SU-DHL-6 (cell line): ENCODE data around the gene IPP.

Experiments
- H2AFZ ChIP-seq: fragments of 200-600 bp; sonication (generic); 2 replicates; pipeline ENCODE4 v1.6.1; 2014; ENCODE audit warnings: low read depth, mild to moderate bottlenecking, moderate library complexity, mixed read lengths, antibody characterized with exemption, low read length; ENCODE audit not compliant: severe bottlenecking
- H3F3A ChIP-seq: fragments of 200-600 bp; shearing (Covaris generic); 2 replicates; pipeline ENCODE4 v1.6.0; 2016; ENCODE audit warnings: antibody characterized with exemption, mild to moderate bottlenecking; ENCODE audit not compliant: insufficient read depth
- H3K27ac ChIP-seq: fragments of 200-600 bp; sonication (generic); 2 replicates; pipeline ENCODE4 v1.5.1; 2016; ENCODE audit warnings: low read depth, mild to moderate bottlenecking, low read length, moderate library complexity, mixed read lengths
- H3K27me3 ChIP-seq: fragments of 200-600 bp; sonication (generic), shearing (Covaris generic); 2 replicates; pipeline ENCODE4 v1.6.0; 2014; ENCODE audit warnings: mild to moderate bottlenecking, low read length
- H3K36me3 ChIP-seq: fragments of 200-600 bp; sonication (generic); 2 replicates; pipeline ENCODE4 v1.6.1; 2014; ENCODE audit warnings: mild to moderate bottlenecking, low read length, mixed read lengths
- H3K4me2 ChIP-seq: fragments of 300-600, 200-600 bp; shearing (Covaris generic), sonication (generic); 2 replicates; pipeline ENCODE4 v1.6.0; 2014; ENCODE audit warnings: low read length, low read depth, mild to moderate bottlenecking; ENCODE audit not compliant: poor library complexity, severe bottlenecking
- H3K4me3 ChIP-seq: fragments of 200-600 bp; sonication (generic); 2 replicates; pipeline ENCODE4 v1.5.1; 2014; ENCODE audit warnings: antibody characterized with exemption, low read length, mild to moderate bottlenecking, mixed read lengths; ENCODE audit not compliant: insufficient read depth, poor library complexity, severe bottlenecking
- H3K79me2 ChIP-seq: fragments of 200-600 bp; sonication (generic); 2 replicates; pipeline ENCODE4 v1.6.1; 2014; ENCODE audit warnings: mild to moderate bottlenecking, low read length, moderate library complexity; ENCODE audit not compliant: insufficient read depth
- H3K9ac ChIP-seq: fragments of 200-600 bp; sonication (generic); 2 replicates; pipeline ENCODE4 v1.7.0; 2014; ENCODE audit warnings: mild to moderate bottlenecking, low read length
- H3K9me2 ChIP-seq: fragments of 200-600 bp; sonication (generic); replicated peaks from 2 replicates; pipeline ENCODE4 v1.6.1; 2014; ENCODE audit warnings: low read length; ENCODE audit not compliant: insufficient read depth
- H3K9me3 ChIP-seq: fragments of 200-600 bp; sonication (generic); 2 replicates; pipeline ENCODE4 v1.6.1; 2014; ENCODE audit warnings: low read length, mixed read lengths; ENCODE audit not compliant: insufficient read depth
- H4K20me1 ChIP-seq: fragments of 200-600 bp; sonication (generic); 2 replicates; pipeline ENCODE4 v1.6.1; 2014; ENCODE audit warnings: low read depth, mild to moderate bottlenecking, antibody characterized with exemption, low read length, moderate library complexity, mixed read lengths
- CTCF ChIP-seq: fragments of 200-600 bp; sonication (generic); IDR thresholded peaks from one replicate; pipeline ENCODE4 v1.5.1; 2017; ENCODE audit warnings: antibody characterized with exemption, mild to moderate bottlenecking, low read length, moderate library complexity; ENCODE audit not compliant: insufficient read depth, poor library complexity, severe bottlenecking
- EZH2phosphoT487 ChIP-seq: fragments of 200-600 bp; sonication (generic), shearing (Covaris generic); conservative IDR thresholded peaks from 2 replicates; pipeline ENCODE4 v1.6.1; 2018; ENCODE audit warnings: mild to moderate bottlenecking, antibody characterized with exemption, low read length, moderate library complexity, mixed read lengths

The IPP gene

GRCh38 chr1:45750298-45751038, at the start of gene IPP:
TSS of gene IPP (minus strand) at chr1:45750653. CDS start at chr1:45746411, 4,242 bp downstream.
- no peaks in the 10 kb centered on the region for H3K36me3 ChIP-seq
- peak within 1 kb of the TSS; percentile 83 for H3K4me2 ChIP-seq
- peak within 1 kb of the TSS; percentile 90 for H2AFZ ChIP-seq
- TF ChIP-seq CTCF = no peak
- no peaks in the 10 kb centered on the region for H3K27me3 ChIP-seq
- peak within 1 kb of the TSS; percentile 90 for H3K4me3 ChIP-seq
- H3K9me3 ChIP-seq = no peaks in the 10 kb centered on the region
- no peaks in the 10 kb centered on the region for H3K79me2 ChIP-seq
- H3K9me2 ChIP-seq = no peaks in the 10 kb centered on the region
- peaks cover 11% of the 10 kb centered on the region for H3F3A ChIP-seq
- H4K20me1 ChIP-seq = no peaks in the 10 kb centered on the region
- peak within 1 kb of the TSS; percentile 81 for H3K27ac ChIP-seq
- H3K9ac ChIP-seq = peak within 1 kb of the TSS; percentile 93

DNA sequence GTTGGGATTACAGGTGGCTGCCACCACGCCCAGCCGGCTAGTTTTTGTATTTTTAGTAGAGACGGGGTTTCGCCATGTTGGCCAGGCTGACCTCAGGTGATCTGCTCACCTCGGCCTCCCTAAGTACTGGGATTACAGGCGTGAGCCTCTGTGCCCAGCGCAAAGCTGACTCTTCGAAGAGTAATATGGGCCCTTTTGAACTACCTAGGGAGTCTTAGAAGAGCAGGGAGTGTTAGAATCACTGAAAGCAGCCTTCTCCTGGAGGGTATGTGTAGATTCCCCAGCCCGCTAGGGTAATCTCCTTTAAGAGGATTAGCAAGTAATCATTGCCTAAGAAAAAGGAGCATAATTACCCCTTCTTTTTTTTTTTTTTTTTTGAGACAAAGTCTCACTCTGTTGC, 46.5 kb upstream of the IPP start:
- no peaks in the 10 kb centered on the region for H3K9me3 ChIP-seq
- H3K36me3 ChIP-seq = no peaks in the 10 kb centered on the region
- no peaks in the 10 kb centered on the region for H3K27me3 ChIP-seq
- TF ChIP-seq CTCF = no peak
- TF ChIP-seq EZH2phosphoT487 = no peak
- H3K79me2 ChIP-seq = no peaks in the 10 kb centered on the region
- no peak overlapping the region for H3K4me3 ChIP-seq
- no peaks in the 10 kb centered on the region for H3F3A ChIP-seq
- H4K20me1 ChIP-seq = no peaks in the 10 kb centered on the region
- H2AFZ ChIP-seq = no peak overlapping the region
- no peak overlapping the region for H3K9ac ChIP-seq
- no peak overlapping the region for H3K27ac ChIP-seq
- no peak overlapping the region for H3K4me2 ChIP-seq
- no peaks in the 10 kb centered on the region for H3K9me2 ChIP-seq

GRCh38 chr1:45796381-45796780, 45.9 kb upstream of the IPP start:
- Histone ChIP-seq H4K20me1 (no peaks in the 10 kb centered on the region), H3K79me2 (no peaks in the 10 kb centered on the region), H3K9me3 (no peaks in the 10 kb centered on the region), H3K9me2 (no peaks in the 10 kb centered on the region), H3K4me3 (no peak overlapping the region), H3K9ac (no peak overlapping the region), H3K27me3 (no peaks in the 10 kb centered on the region), H3F3A (no peaks in the 10 kb centered on the region), H2AFZ (no peak overlapping the region), H3K27ac (no peak overlapping the region), H3K36me3 (no peaks in the 10 kb centered on the region), H3K4me2 (no peak overlapping the region)
- TF ChIP-seq EZH2phosphoT487 = no peak

DNA sequence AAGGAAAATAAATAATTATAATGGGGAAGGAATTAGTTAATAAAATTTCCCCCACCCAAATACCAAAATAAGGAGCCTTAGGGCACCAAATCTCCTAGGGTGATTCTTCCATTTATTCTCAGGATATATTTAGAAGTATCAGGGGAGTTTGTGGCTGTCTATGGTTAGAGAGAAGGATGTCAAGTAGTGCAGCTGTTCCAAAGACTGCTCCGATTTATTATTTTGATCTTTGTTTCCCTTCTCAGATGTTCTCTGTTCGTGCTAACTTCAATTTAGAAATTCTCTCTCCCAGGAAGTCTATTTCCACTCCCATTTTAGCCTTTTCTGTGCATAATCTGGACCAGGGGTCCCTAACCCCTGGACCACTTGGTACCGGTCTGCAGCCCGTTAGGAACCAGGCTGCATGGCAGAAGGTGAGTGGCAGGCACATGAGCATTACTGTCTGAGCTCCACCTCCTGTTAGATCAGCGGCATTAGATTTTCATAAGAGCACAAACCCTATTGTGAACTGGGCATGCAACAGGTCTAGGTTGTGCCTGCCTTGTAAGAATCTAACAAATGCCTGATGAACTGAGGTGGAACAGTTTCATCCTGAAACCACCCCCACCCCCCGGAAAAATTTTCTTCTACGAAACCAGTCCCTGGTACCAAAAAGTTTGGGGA, 43.6 kb upstream of the IPP start:
- Histone ChIP-seq H3K27me3 (no peaks in the 10 kb centered on the region), H3K4me3 (no peak overlapping the region), H3K9ac (no peak overlapping the region), H4K20me1 (no peaks in the 10 kb centered on the region), H3K36me3 (no peaks in the 10 kb centered on the region), H3K27ac (no peak overlapping the region), H3K9me2 (no peaks in the 10 kb centered on the region), H3K4me2 (no peak overlapping the region), H3K9me3 (no peaks in the 10 kb centered on the region), H2AFZ (peak overlapping the region; percentile 14), H3K79me2 (no peaks in the 10 kb centered on the region), H3F3A (no peaks in the 10 kb centered on the region)
- no peak for TF ChIP-seq EZH2phosphoT487
- TF ChIP-seq CTCF = no peak
